Femur (tissue), 1 donor: ENCODE results near the gene HELZ.
"Not testable (repeated sequence)": the region's sequence is repeated elsewhere in the genome, so short reads cannot be mapped to it uniquely, and the experiment has no call there.

Experiments
- DNase-seq: peaks from one replicate; pipeline ENCODE4 v3.0.0-alpha.2; 2017

The HELZ gene

GRCh38 chr17:67227488-67227887, 17.5 kb downstream of the HELZ start:
- no peak for DNase-seq

- no peak for DNase-seq
Measured at GRCh38 chr17:67225316-67225715, 19.7 kb downstream of the HELZ start.

- no peak for DNase-seq
Measured at GRCh38 chr17:67224736-67225135, 20.3 kb downstream of the HELZ start.

- DNase-seq: no peak
Measured at GRCh38 chr17:67223924-67224323, 21.1 kb downstream of the HELZ start.

- DNase-seq: peak; percentile 46
Measured at GRCh38 chr17:67221062-67221998, 23.7 kb downstream of the HELZ start.

- no peak for DNase-seq
Measured at GRCh38 chr17:67218385-67218950, 26.5 kb downstream of the HELZ start.

GRCh38 chr17:67217446-67217845, 27.6 kb downstream of the HELZ start:
- DNase-seq: no peak

- no peak for DNase-seq
Measured at GRCh38 chr17:67216578-67217320, 28.2 kb downstream of the HELZ start.

GRCh38 chr17:67215991-67216421, 29.0 kb downstream of the HELZ start:
- no peak for DNase-seq

GRCh38 chr17:67212714-67213417, 32.1 kb downstream of the HELZ start:
- DNase-seq: no peak

GRCh38 chr17:67212231-67212630, 32.8 kb downstream of the HELZ start:
- DNase-seq: no peak

- no peak for DNase-seq
Measured at GRCh38 chr17:67211742-67212141, 33.3 kb downstream of the HELZ start.

- no peak for DNase-seq
Measured at GRCh38 chr17:67210915-67211314, 34.1 kb downstream of the HELZ start.

GRCh38 chr17:67208232-67208631, 36.8 kb downstream of the HELZ start:
- DNase-seq: no peak

- no peak for DNase-seq
Measured at GRCh38 chr17:67203818-67204217, 41.2 kb downstream of the HELZ start.

- DNase-seq: no peak
Measured at GRCh38 chr17:67202503-67202902, 42.5 kb downstream of the HELZ start.

- DNase-seq: no peak
Measured at GRCh38 chr17:67200727-67201301, 44.2 kb downstream of the HELZ start.

GRCh38 chr17:67198131-67198530, 46.9 kb downstream of the HELZ start:
- DNase-seq: no peak

- DNase-seq: not testable (repeated sequence)
Measured at GRCh38 chr17:67197023-67197422, 48.0 kb downstream of the HELZ start.

GRCh38 chr17:67196422-67196821, 48.6 kb downstream of the HELZ start:
- DNase-seq: no peak

GRCh38 chr17:67194134-67194533, 50.9 kb downstream of the HELZ start:
- DNase-seq: no peak

GRCh38 chr17:67187927-67188326, 57.1 kb downstream of the HELZ start:
- DNase-seq: no peak

- no peak for DNase-seq
Measured at GRCh38 chr17:67186782-67187181, 58.2 kb downstream of the HELZ start.
